ENCODE results near the gene FHOD3. TPM values are rescaled to one million over a fixed set of nuclear protein-coding genes. Genes with fewer than 3 reads are reported as not detected.
A peak's percentile ranks its signal among the peaks of the same experiment; 100 is the strongest.

FHOD3 gene
- total and polyA plus RNA-seq, 2 experiments from 2014 or later, result 2.7 to 8.7 TPM

- H3K27ac Mint-ChIP-seq, result no peak overlapping the region
- Histone ChIP-seq H3K4me2 (no peak overlapping the region), H3F3A (replicated peaks; ENCODE audit: low read depth) (peaks cover 4% of the 10 kb centered on the region; the same call in 1 of the 2 replicates)
These were observed 162.3 kb downstream of the FHOD3 start for GRCh38 chr18:36459786-36460185.

GRCh38 chr18:36460324-36460850 is 162.9 kb downstream of the FHOD3 start:
- Histone ChIP-seq H3K4me1 (ENCODE audit: insufficient read depth) (peaks cover 18% of the 10 kb centered on the region; the same call in 1 of the 2 replicates), H3K27me3 (ENCODE audit: insufficient read depth) (no peaks in the 10 kb centered on the region), H3K4me3 (no peak overlapping the region), H3K79me2 (replicated peaks; ENCODE audit: insufficient read depth) (no peaks in the 10 kb centered on the region), H4K20me1 (replicated peaks; ENCODE audit: insufficient read depth) (no peaks in the 10 kb centered on the region), H3F3A (replicated peaks; ENCODE audit: low read depth) (peaks cover 4% of the 10 kb centered on the region; the same call in 1 of the 2 replicates), H3K27ac (ENCODE audit: low read depth) (no peak overlapping the region), H3K4me2 (peak overlapping the region; percentile 52; the same call in 1 of the 2 replicates), H2AFZ (no peak overlapping the region), H3K36me3 (ENCODE audit: insufficient read depth) (no peaks in the 10 kb centered on the region), H3K9me2 (ENCODE audit: insufficient read depth) (peaks cover 11% of the 10 kb centered on the region; the same call in 1 of the 2 replicates)
- peaks cover 30% of the 10 kb centered on the region for H3K4me1 Mint-ChIP-seq
- no peak overlapping the region for H3K4me3 Mint-ChIP-seq
- H3K9me3 Mint-ChIP-seq, result no peaks in the 10 kb centered on the region
- no peaks in the 10 kb centered on the region for H3K36me3 Mint-ChIP-seq (ENCODE audit: low read depth)
- ATAC-seq (no peak), DNase-seq (ENCODE audit: low spot score) (no peak)
- no peak overlapping the region for H3K27ac Mint-ChIP-seq
- TF ChIP-seq ETS1 (IDR thresholded peaks at IDR 0.05) (no peak), NANOG (IDR thresholded peaks at IDR 0.05; ENCODE audit: borderline replicate concordance) (no peak), CREB1 (CRISPR knock-in tag; IDR thresholded peaks at IDR 0.05; ENCODE audit: low read depth) (no peak), REST (IDR thresholded peaks at IDR 0.05; ENCODE audit: unreplicated experiment) (no peak), ZNF331 (CRISPR knock-in tag; IDR thresholded peaks at IDR 0.05; ENCODE audit: low read depth) (no peak), EZH2phosphoT487 (IDR thresholded peaks at IDR 0.05; ENCODE audit: unreplicated experiment) (no peak), ZNF114 (CRISPR knock-in tag; IDR thresholded peaks at IDR 0.05) (no peak)
- peaks cover 6% of the 10 kb centered on the region for H3K27me3 Mint-ChIP-seq (ENCODE audit: insufficient read depth, low read depth, poor library complexity)

More at GRCh38 chr18:36459786-36460185, 162.3 kb downstream of the FHOD3 start:
- Histone ChIP-seq H4K20me1 (replicated peaks; ENCODE audit: insufficient read depth) (no peaks in the 10 kb centered on the region), H3K4me1 (ENCODE audit: insufficient read depth) (peaks cover 18% of the 10 kb centered on the region; the same call in 1 of the 2 replicates), H3K27me3 (ENCODE audit: insufficient read depth) (no peaks in the 10 kb centered on the region), H3K27ac (ENCODE audit: low read depth) (0 out of 2 replicates have a peak overlapping the region, but pooled peaks have one; percentile 32), H3K79me2 (replicated peaks; ENCODE audit: insufficient read depth) (no peaks in the 10 kb centered on the region), H3K36me3 (ENCODE audit: insufficient read depth) (no peaks in the 10 kb centered on the region), H3K9me2 (ENCODE audit: insufficient read depth) (peaks cover 11% of the 10 kb centered on the region; the same call in 1 of the 2 replicates), H3K4me3 (no peak overlapping the region), H2AFZ (no peak overlapping the region)
- Mint-ChIP-seq H3K4me3 (no peak overlapping the region), H3K36me3 (ENCODE audit: low read depth) (no peaks in the 10 kb centered on the region), H3K9me3 (no peaks in the 10 kb centered on the region), H3K4me1 (peaks cover 29% of the 10 kb centered on the region), H3K27me3 (ENCODE audit: insufficient read depth, low read depth, poor library complexity) (peaks cover 6% of the 10 kb centered on the region)
- no peak for TF ChIP-seq STAT1 (IDR thresholded peaks at IDR 0.05; ENCODE audit: unreplicated experiment)
- no peak for TF ChIP-seq EZH2 (IDR thresholded peaks at IDR 0.05; ENCODE audit: low read depth, unreplicated experiment)
- no peak for TF ChIP-seq ZNF114 (CRISPR knock-in tag; IDR thresholded peaks at IDR 0.05)
- TF ChIP-seq ETS1 (IDR thresholded peaks at IDR 0.05), result no peak
- no peak for TF ChIP-seq POLR2AphosphoS5 (IDR thresholded peaks at IDR 0.05; ENCODE audit: low read depth)
- TF ChIP-seq ZNF331 (CRISPR knock-in tag; IDR thresholded peaks at IDR 0.05; ENCODE audit: low read depth), result no peak
- TF ChIP-seq EZH2phosphoT487 (IDR thresholded peaks at IDR 0.05; ENCODE audit: unreplicated experiment), result no peak
- DNase-seq (ENCODE audit: low spot score) (no peak), ATAC-seq (no peak)
